GM12875 (cell line): ENCODE data around the gene MYO7B.

Source experiments
- H3K4me3 ChIP-seq: one replicate; pipeline ENCODE4 v1.5.1; 2011; ENCODE audit warnings: low read depth, low read length, control low read depth
- CTCF ChIP-seq: IDR thresholded peaks from 2 replicates; pipeline ENCODE4 v1.5.1; 2011; ENCODE audit warnings: low read depth, mild to moderate bottlenecking, control low read depth, inconsistent platforms, low read length, moderate library complexity, borderline replicate concordance; ENCODE audit not compliant: insufficient read depth

Gene MYO7B

GRCh38 chr2:127609818-127610217 is 74.3 kb downstream of the MYO7B start:
- no peak overlapping the region for H3K4me3 ChIP-seq

GRCh38 chr2:127610561-127610960 is 75.1 kb downstream of the MYO7B start:
- no peak overlapping the region for H3K4me3 ChIP-seq
- TF ChIP-seq CTCF = no peak

More at GRCh38 chr2:127609818-127610217, 74.3 kb downstream of the MYO7B start:
- TF ChIP-seq CTCF = no peak

GRCh38 chr2:127611076-127611925 is 75.8 kb downstream of the MYO7B start:
- no peak for TF ChIP-seq CTCF

GRCh38 chr2:127612111-127612822 is 76.8 kb downstream of the MYO7B start:
- no peak overlapping the region for H3K4me3 ChIP-seq
- no peak for TF ChIP-seq CTCF

More at GRCh38 chr2:127611076-127611925, 75.8 kb downstream of the MYO7B start:
- no peak overlapping the region for H3K4me3 ChIP-seq

- TF ChIP-seq CTCF = no peak
- H3K4me3 ChIP-seq = no peak overlapping the region
These were observed 78.8 kb downstream of the MYO7B start for GRCh38 chr2:127614246-127614645.

DNA sequence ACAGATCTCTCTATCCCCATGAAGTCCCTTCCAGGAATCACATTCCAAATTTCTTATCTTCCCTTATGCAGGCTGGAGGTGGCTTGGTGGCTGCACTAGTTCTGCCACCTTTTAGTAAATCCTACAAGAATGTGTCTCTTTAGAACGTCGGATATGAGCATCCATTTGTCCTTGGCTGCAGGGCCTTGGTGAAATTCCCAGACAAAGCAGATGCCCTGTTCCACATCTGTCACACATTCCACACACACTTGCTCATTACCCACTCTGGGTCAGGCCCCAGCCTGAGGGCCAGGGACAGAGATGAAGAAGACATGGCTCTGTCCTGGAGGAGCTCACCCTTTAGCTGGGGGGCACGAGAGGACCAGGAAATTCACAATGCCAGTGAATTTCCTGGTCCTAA is 79.2 kb downstream of the MYO7B start:
- no peak for TF ChIP-seq CTCF
- no peak overlapping the region for H3K4me3 ChIP-seq
